COLO668 (cell line): ENCODE measurements around the gene BBX.
"Not testable (repeated sequence)": the region's sequence is repeated elsewhere in the genome, so short reads cannot be mapped to it uniquely, and the experiment has no call there.

Experiments used
- DNase-seq: peaks from one replicate; lab custom pipeline; 2025; ENCODE audit not compliant: unreplicated experiment; lab: John Stamatoyannopoulos, UW

Gene BBX

DNA sequence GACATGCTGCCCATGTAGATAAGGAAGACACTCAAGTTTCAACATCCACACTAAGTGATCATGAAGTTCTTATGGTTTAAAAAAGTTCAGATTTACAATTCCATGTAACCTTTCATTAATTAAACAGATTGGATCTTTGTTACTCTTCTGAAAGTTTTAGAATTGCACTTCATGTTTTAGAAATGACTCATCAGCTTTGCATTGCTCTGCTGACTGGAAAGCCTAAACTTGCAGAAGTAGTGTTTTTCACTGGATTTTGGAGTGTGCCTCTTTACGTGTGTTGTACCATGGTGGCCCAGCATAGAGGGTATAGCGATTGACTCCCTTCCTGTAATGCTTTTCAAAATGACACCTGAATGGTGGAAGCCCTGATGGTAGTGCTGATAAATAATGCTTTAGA lies 157.9 kb downstream of the BBX start:
- DNase-seq, result no peak

GRCh38 chr3:107681396-107681795 lies 158.6 kb downstream of the BBX start:
- no peak for DNase-seq

GRCh38 chr3:107682580-107682979 lies 159.8 kb downstream of the BBX start:
- no peak for DNase-seq

DNA sequence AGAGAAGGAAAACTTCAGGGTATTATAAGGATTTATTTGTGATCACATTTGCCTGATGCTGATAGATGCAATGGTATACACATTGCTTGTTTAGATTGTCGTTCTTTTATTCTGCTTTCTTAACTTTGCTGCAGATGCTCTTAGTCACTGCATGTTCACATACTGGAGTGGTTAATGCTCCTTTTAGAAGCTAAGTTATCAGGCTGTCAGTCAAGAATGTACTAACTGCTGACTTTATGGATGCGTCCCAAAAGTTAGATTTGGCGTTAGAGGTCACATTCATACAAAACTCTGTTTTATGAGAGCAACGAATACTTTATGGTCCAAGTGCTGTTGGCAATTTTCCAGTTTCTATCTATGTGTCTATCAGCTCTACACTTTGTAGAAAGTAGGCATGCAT lies 160.7 kb downstream of the BBX start:
- DNase-seq, result no peak

DNA sequence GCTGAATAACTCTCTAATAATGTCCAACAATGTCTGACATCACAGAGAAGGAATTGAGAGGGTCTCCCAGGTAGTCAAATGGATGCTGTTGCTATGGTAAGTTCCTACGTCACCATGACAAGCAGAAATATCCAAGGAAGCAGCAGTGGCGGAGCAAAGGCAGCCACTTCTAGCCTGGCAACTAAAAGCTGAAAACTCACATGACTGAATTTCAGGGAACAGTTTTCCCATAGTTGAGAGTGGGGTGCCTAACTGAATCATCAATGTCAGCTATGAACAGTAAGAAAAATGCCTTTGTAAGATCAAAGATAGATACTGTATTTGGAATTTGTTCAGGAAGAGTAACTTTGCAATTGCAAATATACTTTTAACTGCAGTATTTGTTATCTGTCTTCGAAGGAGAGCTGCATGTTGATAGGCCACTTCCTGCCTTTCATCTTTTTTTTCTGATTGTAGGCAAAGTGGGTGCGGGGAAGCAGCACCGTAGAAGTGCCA lies 161.7 kb downstream of the BBX start:
- no peak for DNase-seq

DNA sequence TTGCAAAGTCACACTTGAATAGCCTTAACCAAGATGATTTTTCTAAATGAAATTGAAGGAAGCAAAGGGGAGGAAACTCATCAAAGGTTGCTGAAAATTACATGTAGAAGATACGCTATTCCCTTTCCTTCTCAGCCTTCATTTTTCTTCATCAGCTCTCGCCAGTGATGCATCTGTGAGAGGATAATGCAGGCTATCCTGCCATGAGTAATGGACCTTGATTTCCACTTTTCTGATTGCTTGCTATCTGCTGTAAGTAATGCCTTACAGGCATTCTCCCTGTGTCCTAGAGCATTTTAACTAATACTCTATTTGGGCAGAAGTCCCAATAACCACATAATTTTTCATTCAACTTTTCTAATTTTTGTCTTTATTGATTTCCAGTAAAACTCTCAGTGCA lies 162.6 kb downstream of the BBX start:
- no peak for DNase-seq

DNA sequence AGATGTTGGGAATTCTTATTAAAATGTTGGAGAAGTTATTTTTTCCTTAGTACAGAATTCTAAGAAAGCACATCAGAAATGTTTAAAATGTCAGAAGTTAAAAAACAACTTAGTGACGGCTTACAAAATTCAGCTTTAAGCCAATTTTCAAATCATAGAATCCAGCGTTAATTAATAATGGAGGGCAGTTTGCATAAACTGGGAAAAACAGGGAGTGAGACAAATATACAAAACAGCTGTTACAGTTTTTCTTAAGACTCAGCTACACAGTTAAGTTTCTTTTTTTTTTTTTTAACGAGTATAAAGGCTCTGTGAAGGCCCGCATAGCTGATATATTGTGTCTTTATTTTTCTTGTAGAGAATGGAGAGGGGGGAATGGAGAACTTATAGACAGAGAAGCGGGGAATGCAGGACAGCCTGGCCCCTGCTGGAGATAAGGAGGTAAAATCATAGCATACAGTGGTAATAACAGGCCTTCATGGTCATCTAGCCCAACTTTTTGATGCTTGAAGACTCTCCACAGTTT lies 164.4 kb downstream of the BBX start:
- DNase-seq, result no peak

DNA sequence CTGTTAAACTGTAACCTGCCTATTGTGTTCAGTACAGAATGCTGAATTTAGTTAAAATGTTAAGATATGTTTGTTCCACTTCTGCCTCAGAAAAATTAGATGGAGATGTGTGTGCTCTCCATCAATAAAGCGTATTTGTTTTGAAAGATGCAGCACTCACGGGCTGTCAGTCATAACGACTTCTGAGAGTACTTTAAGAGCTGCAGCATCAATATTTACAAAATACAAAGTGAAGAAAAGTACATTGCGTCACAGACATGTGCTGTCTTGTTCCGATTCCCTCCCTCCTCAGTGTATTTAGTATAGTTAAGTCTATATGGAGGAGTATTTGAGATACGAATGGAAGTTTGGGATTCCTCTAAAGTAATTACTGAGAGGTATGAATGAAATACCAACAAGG lies 166.6 kb downstream of the BBX start:
- DNase-seq, result no peak

DNA sequence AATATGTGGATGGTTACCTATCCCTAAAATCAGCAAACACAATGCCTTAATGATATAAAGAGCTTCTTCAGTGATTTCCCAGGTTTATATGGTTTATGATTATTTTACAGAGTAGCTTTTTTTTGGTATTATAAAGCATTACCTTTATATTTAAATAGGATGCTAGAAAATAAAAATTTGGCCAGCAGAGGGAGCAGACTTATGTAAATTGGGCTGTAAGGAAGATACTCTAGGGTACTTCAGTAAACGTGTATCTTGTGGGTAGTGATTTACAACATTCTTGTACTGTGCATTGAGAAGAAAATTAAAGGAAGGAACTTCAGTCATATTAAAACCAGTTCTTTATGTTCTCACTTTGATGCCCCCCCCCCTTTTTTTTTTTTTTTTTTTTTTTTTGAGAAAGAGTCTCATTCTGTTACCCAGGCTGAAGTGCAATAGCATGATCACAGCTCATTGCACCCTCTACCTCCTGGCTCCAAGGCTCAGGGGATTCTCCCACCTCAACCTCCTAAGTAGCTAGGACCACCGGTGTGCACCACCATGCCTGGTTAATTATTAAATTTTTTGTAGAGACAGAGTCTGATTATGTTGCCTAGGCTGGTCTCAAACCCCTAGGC lies 167.9 kb downstream of the BBX start:
- no peak for DNase-seq

GRCh38 chr3:107691984-107692383 lies 169.2 kb downstream of the BBX start:
- DNase-seq, result not testable (repeated sequence)

- not testable (repeated sequence) for DNase-seq
Measured at GRCh38 chr3:107697348-107697747, 174.6 kb downstream of the BBX start.

GRCh38 chr3:107697855-107698254 lies 175.1 kb downstream of the BBX start:
- DNase-seq, result not testable (repeated sequence)

GRCh38 chr3:107699682-107700081 lies 176.9 kb downstream of the BBX start:
- DNase-seq, result no peak

- DNase-seq, result no peak
Measured at GRCh38 chr3:107701299-107701698, 178.5 kb downstream of the BBX start.

DNA sequence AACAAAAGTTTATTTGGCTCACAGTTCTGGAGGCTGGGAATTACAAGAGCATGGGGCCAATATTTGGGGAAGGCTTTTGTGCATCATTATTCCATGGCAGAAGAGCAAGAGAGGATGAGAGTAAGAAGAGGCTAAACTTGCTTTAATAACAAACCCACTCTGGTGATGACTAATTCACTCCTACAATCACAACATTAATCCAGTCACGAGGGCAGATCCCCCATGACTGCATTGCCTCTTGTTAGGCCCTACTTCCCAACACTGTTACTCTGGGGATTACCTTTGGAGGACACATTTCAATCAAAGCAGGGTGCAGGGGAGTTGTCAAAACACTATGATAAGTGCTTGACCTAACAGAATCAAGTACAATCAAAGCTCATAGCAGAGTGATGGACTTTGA lies 181.7 kb downstream of the BBX start:
- no peak for DNase-seq

DNA sequence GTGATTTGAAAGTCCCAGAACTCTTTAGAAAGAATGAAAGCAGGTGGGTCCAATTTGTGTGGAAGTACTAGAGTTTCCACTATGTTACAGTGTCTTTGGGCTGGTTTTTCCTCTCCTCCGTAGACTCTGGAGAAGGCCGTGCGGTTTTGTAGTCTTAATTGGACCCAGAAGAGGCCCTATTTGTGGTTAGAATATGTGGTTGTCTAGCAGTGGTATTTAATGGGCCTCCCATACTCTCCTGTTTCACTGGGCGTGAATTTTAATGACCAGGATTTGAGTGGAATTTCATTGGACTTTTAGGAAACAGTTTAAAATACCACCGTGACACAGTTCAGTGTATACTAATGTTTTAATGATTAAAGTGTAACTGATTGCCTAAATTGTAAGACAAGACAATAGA lies 182.3 kb downstream of the BBX start:
- DNase-seq, result no peak

- no peak for DNase-seq
Measured at GRCh38 chr3:107710851-107711250, 188.1 kb downstream of the BBX start.

DNA sequence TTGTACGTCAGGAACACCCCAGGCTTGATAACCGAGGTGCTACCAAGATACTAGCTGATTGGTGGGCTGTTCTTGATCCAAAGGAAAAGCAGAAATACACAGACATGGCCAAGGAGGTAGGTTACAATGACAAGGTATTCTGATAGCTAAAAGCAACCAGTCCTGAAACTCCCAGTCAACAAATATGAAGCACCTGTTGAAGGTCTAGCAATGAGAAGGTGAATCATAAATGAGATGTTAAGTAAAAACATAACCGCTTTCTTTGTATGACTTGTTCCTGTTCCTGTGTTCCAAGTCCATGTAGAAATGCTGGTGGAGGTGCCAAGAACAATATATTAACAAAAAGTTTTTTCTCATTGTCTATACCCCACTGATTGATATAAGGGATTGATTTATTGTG lies 194.0 kb downstream of the BBX start:
- no peak for DNase-seq

DNA sequence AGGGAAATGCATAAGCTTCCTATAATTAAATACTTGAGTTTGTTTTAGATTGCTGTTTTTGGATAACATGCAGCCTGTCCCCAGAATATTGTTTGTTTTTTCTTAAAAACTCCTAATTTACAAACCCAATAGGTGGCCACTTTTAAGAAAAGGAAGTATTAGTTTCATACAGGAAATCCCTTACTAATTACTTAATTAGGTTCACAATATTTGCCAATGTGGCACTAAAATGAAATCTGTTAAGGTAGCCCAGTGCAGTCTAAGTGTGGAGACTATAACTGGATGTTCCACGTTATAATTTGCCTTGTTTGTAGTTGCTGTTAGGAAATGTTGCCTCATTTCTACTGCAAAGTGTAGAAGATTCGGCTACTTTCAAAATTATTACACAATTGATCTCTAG lies 195.8 kb downstream of the BBX start:
- no peak for DNase-seq

GRCh38 chr3:107727102-107727501 lies 204.3 kb downstream of the BBX start:
- no peak for DNase-seq

GRCh38 chr3:107729686-107730085 lies 206.9 kb downstream of the BBX start:
- no peak for DNase-seq

- no peak for DNase-seq
Measured at GRCh38 chr3:107734317-107734716, 211.6 kb downstream of the BBX start.

DNA sequence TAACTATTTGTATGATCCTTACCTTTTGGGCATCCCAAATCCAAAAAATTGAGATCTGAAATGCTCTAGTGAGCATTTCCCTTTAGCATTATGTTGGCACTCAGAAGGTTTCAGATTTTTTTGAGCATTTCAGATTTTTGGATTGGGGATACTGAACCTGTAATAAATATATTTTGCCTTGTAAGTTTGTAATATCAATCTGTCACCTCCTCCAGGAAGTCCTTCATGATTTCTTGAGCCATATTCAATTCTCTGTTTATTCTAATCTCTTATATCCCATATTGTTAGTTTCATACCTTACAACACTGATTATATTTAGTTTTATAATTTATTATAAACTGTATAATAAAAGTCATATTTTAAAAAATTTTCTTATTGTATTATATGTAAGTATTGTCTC lies 215.2 kb downstream of the BBX start:
- DNase-seq, result no peak
